ENCODE results near the gene GIMAP7.

The GIMAP7 gene

DNA sequence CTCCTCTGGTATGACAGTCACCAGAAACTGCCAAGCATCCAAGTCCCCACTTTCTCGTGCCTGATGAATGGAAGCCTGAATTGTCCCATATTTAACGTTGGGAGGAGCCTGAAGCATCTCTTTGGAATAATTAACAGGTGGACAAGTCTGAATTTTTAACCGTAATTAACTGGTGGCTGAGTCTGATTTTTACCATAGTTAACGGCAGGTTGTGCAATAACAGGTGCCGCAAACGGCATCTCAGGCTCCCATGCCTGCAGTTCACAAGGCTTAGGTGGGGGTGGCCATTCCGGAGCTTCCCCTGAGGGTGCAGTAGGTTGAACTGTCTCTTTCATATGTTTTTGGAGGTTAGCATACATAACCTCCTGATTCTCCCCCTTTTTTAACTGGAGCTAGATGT, 50.6 kb downstream of the GIMAP7 start:
- Histone ChIP-seq H3K36me3 (ENCODE audit: control insufficient read depth in 2 of 2, insufficient read depth in 1 of 2, low read length in 2 of 2) (no peaks in the 10 kb centered on the region), H3K4me1 (ENCODE audit: control insufficient read depth, insufficient read depth, low read length) (no peaks in the 10 kb centered on the region), H3K4me3 (ENCODE audit: low read depth, low read length) (no peak overlapping the region), H3K9me3 (ENCODE audit: control insufficient read depth, insufficient read depth, low read depth, low read length) (no peaks in the 10 kb centered on the region), H3K27ac (ENCODE audit: extremely low read depth, low read depth, low read length) (no peak overlapping the region)
- CTCF ChIA-PET, result no interaction called here
- no peak for TF ChIP-seq HOXD13 (CRISPR knock-in tag; IDR thresholded peaks at IDR 0.05; ENCODE audit: borderline replicate concordance)
- TF ChIP-seq ZNF26 (tag by site-specific recombination; IDR thresholded peaks at IDR 0.05), result no peak
- POLR2A ChIA-PET, result no interaction called here

DNA sequence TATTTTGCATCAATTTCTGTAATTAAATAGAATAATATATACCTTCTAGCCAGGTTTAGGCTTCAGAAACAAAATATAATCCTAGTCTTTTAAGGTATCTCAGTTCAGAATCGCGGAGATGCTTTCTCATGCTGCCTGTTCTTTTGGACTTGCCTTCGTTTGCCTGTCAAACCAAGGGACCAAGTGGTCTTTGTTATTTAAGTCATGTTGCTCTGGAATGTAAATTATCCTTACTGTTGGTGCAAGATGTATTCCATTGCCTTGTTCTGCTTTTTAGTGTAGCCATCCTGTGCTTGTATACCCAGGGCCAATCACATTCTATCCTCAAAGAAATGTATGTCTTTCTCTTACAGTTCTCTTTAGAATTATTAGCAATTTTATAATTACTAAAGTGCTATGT, 51.5 kb downstream of the GIMAP7 start:
- Histone ChIP-seq H3K36me3 (ENCODE audit: control insufficient read depth in 2 of 2, insufficient read depth in 1 of 2, low read length in 2 of 2) (no peaks in the 10 kb centered on the region), H3K27ac (ENCODE audit: extremely low read depth, low read depth, low read length) (no peak overlapping the region), H3K9me3 (ENCODE audit: control insufficient read depth, insufficient read depth, low read depth, low read length) (no peaks in the 10 kb centered on the region), H3K4me1 (ENCODE audit: control insufficient read depth, insufficient read depth, low read length) (no peaks in the 10 kb centered on the region), H3K4me3 (ENCODE audit: low read depth, low read length) (no peak overlapping the region)
- TF ChIP-seq ZNF280C (tag by site-specific recombination; IDR thresholded peaks at IDR 0.05), result no peak
- no peak for TF ChIP-seq ZNF624 (tag by site-specific recombination; IDR thresholded peaks at IDR 0.05)
- no peak for TF ChIP-seq ZNF26 (tag by site-specific recombination; IDR thresholded peaks at IDR 0.05)
- no peak for TF ChIP-seq MEIS1 (CRISPR knock-in tag; IDR thresholded peaks at IDR 0.05; ENCODE audit: borderline replicate concordance)
- TF ChIP-seq, protein P1, sequence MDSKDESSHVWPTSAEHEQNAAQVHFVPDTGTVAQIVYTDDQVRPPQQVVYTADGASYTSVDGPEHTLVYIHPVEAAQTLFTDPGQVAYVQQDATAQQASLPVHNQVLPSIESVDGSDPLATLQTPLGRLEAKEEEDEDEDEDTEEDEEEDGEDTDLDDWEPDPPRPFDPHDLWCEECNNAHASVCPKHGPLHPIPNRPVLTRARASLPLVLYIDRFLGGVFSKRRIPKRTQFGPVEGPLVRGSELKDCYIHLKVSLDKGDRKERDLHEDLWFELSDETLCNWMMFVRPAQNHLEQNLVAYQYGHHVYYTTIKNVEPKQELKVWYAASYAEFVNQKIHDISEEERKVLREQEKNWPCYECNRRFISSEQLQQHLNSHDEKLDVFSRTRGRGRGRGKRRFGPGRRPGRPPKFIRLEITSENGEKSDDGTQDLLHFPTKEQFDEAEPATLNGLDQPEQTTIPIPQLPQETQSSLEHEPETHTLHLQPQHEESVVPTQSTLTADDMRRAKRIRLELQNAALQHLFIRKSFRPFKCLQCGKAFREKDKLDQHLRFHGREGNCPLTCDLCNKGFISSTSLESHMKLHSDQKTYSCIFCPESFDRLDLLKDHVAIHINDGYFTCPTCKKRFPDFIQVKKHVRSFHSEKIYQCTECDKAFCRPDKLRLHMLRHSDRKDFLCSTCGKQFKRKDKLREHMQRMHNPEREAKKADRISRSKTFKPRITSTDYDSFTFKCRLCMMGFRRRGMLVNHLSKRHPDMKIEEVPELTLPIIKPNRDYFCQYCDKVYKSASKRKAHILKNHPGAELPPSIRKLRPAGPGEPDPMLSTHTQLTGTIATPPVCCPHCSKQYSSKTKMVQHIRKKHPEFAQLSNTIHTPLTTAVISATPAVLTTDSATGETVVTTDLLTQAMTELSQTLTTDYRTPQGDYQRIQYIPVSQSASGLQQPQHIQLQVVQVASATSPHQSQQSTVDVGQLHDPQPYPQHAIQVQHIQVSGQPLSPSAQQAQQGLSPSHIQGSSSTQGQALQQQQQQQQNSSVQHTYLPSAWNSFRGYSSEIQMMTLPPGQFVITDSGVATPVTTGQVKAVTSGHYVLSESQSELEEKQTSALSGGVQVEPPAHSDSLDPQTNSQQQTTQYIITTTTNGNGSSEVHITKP (tag by site-specific recombination; IDR thresholded peaks at IDR 0.05), result no peak
- TF ChIP-seq ZNF404 (tag by site-specific recombination; IDR thresholded peaks at IDR 0.05), result no peak
- TF ChIP-seq, protein P2, sequence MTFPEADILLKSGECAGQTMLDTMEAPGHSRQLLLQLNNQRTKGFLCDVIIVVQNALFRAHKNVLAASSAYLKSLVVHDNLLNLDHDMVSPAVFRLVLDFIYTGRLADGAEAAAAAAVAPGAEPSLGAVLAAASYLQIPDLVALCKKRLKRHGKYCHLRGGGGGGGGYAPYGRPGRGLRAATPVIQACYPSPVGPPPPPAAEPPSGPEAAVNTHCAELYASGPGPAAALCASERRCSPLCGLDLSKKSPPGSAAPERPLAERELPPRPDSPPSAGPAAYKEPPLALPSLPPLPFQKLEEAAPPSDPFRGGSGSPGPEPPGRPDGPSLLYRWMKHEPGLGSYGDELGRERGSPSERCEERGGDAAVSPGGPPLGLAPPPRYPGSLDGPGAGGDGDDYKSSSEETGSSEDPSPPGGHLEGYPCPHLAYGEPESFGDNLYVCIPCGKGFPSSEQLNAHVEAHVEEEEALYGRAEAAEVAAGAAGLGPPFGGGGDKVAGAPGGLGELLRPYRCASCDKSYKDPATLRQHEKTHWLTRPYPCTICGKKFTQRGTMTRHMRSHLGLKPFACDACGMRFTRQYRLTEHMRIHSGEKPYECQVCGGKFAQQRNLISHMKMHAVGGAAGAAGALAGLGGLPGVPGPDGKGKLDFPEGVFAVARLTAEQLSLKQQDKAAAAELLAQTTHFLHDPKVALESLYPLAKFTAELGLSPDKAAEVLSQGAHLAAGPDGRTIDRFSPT (tag by site-specific recombination; IDR thresholded peaks at IDR 0.05), result no peak
- no peak for TF ChIP-seq ZNF785 (tag by site-specific recombination; IDR thresholded peaks at IDR 0.05)
- TF ChIP-seq ZNF350 (tag by site-specific recombination; IDR thresholded peaks at IDR 0.05), result no peak
- TF ChIP-seq BCL6B (tag by site-specific recombination; IDR thresholded peaks at IDR 0.05), result no peak
- no peak for TF ChIP-seq ZNF629 (tag by site-specific recombination; IDR thresholded peaks at IDR 0.05)
- TF ChIP-seq ZNF510 (tag by site-specific recombination; IDR thresholded peaks at IDR 0.05; ENCODE audit: insufficient replicate concordance), result no peak
- no peak for TF ChIP-seq ZNF121 (tag by site-specific recombination; IDR thresholded peaks at IDR 0.05)
- ChIA-PET POLR2A (no interaction called here), CTCF (no interaction called here)
